SH-SY5Y (cell line): ENCODE data around the gene PTPRK.

Source experiments
- GATA2 ChIP-seq: IDR thresholded peaks from 2 replicates; pipeline ENCODE4 v1.6.1; 2011; ENCODE audit warnings: mild to moderate bottlenecking, low read depth, low read length
- GATA3 ChIP-seq: IDR thresholded peaks from 2 replicates; pipeline ENCODE4 v1.6.1; 2011; ENCODE audit warnings: low read depth, mild to moderate bottlenecking, low read length, moderate library complexity

GRCh38 chr6:128347123-128347522, 173.3 kb downstream of the PTPRK start:
- TF ChIP-seq GATA2 = no peak
- no peak for TF ChIP-seq GATA3
